AG20443 (cell line): ENCODE results near the gene WARS2.

Source experiments
- DNase-seq: peaks from one replicate; pipeline ENCODE4 v3.0.0; 2012; ENCODE audit warnings: low spot score, mixed read lengths

Gene WARS2

DNA sequence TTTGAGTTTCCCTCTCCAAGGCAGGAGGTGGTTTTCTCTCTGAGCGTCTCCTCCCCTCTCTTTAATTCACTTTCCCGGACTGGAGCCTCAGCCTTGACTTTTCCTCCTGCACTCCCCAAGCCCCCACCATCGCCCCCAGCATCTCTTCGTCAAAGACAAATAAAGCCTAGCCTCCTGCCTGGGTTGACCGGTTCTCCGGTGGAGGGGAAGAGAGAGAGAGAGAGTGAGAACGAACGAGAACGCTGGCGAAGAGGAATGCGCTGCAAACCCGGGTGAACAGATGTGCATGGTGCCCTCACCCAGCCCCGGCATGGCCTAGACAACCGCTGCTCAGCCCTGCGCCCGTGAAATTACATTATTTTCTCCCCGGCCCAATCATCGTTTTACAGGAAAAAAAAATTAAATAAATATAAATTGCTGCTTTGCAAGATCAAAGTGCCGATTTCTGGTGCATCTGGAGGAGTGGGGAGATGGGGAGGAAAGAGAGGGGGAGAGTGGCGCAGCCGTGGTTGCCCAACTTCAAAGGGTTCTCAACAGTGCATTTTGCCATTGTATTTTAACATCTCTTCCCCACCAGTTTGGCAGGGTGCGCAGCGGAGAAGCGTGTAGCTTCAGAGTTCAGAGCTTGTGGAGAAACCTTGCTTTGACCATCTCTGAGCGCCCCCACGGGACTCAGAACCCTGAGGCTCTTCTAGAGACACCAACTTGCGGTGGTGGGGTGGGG, 140.9 kb downstream of the WARS2 start:
- DNase-seq: no peak

DNA sequence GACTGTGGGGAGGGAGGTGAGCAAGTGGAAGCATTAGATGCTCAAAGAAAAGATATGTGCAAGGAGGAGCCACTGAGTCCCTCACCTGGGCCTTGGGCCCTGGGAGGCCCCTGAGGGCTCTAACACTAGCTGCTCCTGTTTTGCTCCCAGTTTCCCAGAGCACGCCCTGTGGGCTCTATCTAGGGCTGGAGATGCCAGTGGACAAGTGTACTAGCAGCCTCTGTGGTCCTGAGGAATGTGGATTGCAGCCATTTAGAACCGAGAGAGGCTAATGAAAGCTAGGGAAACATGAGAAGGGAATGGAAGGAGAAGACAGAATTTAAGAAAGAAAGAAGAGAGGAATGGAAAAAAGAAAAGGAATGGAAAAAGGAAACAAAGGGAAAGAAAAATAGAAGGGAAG, 142.3 kb downstream of the WARS2 start:
- no peak for DNase-seq

DNA sequence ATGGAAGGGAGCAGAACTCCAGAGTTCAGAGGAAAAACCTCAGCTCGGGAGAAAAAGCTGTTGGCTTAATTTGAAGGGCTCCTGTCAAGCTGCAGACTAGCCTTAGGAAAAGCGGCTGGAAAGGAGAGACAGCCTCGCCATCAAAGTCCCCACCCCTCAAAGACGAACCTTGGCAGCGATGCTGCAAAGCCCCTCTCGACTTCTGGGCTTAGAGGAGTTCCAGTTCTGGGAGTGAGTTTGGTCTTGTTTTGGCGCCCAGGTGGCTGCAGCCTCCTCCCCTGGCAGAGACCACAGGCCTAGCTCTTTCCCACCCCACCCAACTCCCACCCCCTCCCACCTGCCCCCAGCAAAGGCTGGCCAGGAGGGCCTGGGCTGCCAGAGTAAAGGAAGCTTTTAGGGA, 143.2 kb downstream of the WARS2 start:
- DNase-seq: no peak

DNA sequence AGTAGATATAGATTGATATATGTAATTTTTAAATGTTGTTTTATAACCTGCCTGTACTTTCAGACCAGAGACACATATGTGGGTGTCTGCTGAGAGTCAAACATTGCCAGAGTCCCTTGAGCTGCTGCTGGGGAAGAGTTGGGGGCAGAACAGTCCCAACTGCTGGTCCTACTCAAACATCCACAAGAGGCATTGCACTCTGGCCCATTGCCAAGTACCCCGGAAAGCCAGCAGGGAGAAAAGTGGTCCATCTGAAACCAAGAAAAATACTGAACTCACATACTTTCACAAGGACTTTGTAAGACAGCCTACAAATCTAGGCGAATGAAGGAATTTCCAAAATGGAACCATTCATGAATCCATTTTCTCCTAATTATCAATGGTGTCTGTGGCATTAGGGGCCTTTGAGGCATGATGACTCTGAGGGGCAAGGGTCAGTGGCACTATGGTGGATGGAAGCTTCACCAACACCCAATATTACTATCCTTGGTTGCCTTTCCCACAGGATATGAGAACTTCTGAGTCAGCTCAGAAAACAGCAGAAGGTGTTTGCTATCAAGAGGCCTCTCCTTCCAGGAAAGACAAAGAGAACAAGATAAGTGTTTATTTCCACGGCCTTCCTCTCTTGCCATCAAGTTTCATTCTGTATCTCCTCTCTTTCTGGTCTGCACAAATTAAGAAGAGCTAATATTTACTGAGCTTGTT, 145.0 kb downstream of the WARS2 start:
- DNase-seq: no peak

GRCh38 chr1:118993700-118994026, 146.8 kb downstream of the WARS2 start:
- DNase-seq: no peak

GRCh38 chr1:118992868-118993699, 147.4 kb downstream of the WARS2 start:
- no peak for DNase-seq

GRCh38 chr1:118992237-118992825, 148.1 kb downstream of the WARS2 start:
- no peak for DNase-seq

DNA sequence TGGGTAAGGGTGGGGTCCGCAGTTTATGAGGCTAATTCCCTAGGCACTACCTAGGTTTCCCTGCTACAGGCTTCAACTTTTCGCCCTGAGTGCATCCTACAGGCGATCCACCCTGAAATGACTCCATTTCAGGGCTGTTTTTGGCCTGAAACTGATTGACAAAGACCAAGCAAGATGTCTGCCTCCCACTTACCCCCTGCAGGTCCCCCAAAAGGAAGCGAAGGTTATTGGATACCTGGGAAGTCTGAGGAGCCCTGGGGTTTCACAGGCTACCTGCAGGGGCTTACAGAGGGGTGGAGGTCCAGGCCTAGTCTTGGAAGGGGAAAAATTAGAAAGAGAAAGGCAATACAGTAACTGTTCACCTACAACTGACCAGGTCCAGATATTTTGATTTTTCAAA, 149.0 kb downstream of the WARS2 start:
- DNase-seq: no peak

DNA sequence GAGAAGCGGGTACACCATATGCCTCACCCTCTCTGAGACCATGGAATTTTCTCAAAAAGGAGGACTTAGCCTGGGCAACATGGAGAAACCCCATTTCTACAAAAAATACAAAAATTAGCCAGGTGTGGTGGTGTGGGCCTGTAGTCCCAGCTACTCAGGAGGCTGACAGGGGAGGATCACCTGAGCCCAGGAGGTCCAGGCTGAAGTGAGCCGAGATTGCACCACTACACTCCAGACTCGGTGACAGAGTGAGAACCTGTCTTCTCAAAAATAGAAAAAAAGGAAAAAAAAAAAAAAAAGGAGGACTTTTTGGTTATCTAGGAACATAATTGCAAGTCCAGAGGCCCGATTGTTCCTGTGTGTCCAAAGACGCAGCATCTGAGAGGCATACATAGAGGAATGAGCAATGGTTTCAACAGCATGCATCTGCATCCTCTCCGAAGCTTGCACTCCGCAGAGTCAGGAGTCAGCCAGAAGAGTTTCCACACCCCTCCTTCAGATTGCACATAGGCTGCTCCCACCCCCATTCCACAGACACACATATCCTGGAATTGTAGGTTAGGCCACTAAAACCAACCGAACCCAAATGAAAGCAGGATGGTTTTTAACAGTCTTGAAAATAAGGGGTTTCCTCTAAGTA, 149.8 kb downstream of the WARS2 start:
- DNase-seq: no peak

DNA sequence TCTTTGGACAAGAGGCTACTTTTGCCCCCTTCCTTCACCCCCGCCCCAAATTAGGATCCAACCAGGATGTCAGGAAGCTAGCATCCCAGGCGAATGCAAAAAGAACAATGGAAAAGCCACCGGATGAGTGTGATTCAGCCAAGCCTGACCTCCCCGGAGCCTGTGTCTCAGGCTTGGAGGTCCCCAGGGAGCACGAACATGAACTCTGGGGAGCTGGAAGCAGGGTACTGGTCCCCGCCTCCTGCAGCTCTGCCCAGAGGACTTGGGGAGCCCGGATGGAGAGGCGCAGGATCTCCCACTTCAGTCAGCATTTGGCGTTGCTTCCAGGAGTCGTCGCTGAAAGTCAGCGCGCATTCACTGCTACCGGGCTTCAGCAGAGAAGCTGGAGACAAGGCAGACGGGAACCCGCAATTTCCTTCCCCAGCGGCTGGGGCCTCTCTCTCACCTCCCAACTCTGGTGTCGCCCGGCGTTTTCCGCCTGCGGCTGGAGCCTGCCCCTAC, 150.5 kb downstream of the WARS2 start:
- DNase-seq: no peak

DNA sequence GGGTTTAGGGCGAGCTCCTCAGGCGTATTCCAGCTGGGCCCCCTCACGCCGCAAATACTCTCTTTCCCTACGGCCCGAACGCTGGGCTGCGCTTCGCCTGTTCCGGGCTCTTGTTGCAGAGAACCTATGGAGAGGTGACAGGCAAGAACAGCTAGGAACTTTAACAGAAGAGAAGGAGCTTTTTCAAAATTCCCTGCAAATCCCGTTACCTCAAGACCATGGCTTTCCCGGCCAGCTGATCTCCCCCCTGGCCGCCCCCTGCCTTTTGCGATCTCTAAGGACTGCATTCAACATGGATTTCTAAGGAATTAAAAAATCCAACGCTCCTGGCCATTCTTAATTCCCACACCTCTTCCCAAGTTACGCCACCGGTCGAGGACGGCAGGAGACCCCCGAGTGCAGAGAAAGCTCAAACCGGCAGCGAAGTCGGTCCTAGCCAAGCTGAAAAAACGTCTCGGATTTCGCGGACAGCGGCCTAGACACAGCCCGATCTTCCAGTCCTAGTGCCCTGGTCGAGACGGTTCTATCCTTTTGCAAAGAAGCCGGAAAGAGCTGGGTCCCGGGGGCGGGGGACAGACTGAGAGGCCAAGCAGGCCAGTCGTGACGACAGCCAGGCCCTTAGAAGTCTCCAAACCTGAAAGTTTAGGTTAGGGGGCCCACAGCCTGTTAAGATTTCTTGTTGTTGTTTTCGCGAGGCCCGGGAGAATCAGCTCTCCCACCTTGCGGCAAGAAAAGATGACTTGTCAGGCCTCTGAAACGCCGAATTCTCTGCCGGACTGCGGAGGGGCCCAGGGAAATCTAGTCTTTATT, 151.2 kb downstream of the WARS2 start:
- DNase-seq: peak; percentile 57

GRCh38 chr1:118988186-118989005, 152.1 kb downstream of the WARS2 start, which contains the start of gene TBX15:
Gene TBX15, minus strand, starts transcription at chr1:118988343. Its CDS starts 548 bp downstream, at chr1:118987795.
- DNase-seq: peak; percentile 76

DNA sequence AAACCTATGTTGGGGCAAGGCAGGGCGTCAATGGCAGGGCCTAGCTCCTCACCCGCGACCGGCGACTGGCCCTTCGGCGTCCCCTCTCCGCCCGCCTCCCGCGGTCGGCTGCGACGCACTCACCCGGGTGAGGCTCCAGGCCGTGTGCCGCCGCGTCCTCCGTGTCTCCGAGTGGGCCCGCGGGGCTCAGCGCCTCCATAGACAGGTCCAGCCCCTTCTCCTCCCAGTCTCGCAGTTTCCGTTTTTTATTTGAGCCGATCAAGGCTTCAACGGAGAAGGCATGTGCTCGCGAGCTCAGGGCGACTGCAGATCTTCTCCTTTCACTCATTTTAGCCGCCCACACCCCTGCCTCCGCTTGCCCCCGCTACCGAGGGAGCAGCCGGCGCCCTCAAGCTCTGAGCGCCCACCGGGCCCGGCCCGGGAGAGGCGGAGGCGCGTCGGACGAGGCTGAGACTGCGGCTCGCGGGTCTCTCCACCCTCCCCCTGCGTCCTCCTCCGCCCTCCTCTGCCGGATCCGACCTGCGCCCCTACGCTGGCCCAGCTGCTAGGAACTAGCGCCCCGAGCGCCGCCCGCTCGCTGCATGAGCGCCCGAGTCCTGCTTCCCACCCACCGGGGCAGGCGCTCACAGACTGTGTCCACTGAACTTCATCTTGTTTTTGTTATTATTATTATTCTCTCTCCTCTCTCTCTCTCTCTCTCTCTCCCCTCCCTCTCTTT, 152.8 kb downstream of the WARS2 start:
- peak; percentile 61 for DNase-seq

DNA sequence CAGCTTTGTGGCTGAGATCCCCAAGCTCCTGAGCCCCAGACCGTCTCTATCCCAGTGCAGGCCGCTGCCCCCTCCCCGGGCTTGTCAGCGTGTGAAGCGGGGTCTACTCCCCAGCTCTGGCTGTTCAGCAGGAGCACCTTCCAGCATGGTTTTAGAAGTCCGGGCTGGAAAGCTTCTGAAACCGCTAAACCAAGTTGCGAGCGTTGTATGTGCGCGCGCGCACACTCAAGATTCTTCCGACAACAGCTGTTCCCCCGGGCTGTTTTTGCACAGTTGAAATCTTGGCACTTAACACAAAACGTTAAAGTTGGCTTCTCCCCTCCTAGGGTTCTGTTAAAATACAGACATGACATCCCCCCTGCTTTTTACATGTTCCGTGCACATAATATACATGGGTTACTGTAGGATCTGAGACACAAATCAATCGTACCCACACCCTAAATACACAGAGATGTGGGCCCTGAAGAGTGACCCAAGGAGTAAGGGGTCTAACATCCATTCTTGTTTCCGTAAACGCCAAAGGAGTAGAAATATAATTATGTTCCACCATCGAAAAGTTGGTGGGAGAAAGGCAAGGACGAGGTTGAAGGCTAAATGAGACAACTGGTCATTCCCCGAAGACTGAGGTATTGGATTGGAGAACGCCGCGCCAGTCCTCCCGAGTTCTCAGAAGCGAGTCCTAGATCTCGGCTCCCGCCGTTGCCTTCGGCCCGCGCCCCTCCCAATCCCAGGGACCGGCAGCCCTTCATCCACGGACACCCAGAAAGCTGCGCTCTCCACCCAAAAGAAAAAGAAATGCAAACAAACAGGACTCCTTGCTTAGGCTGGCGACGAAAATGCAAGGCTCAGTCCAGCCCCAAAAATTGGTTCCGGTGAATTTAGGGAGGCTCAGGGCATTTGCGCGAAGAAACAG, 153.6 kb downstream of the WARS2 start:
- no peak for DNase-seq

DNA sequence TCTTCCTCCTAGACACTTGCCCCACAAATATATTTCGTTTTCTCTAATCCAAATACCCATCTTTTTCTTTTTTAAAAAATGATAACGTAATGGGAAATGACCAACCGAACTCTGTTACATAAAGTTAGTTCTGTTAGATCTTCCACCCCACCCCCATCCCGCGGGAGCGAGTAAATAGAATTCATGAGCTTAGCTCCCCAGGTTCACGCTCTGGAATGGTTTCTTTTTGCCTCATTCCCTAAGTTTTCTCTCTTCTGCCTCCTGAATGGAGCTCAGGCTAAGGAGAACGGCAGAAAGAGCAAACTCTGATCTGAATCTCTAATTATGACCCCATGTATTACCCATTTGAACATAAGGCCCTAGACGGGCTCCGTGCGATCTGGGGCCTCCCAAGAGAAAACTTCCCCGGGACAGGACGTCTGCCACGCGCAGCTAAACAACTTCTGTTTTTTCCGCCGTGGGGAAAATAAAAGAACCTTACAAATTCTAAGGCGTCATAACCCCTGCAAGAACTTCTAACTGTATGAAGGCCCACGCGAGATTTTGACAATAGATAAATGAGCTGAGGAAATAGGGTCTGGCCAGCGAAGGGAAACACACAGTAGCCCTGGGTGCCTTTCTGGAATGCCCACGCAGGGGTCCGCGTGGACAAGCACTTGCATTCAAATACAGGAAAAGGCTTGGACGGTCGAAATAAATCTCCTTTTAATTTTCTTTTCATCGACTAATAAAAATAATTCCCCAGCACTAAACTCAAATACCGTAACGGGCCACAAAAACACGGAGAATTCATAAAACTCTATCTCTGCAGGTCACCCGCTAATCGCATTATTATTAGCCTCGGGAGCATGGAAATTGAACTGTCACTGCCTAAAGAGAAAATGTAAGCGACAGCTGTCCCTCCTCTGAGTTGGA, 154.6 kb downstream of the WARS2 start:
- DNase-seq: no peak

DNA sequence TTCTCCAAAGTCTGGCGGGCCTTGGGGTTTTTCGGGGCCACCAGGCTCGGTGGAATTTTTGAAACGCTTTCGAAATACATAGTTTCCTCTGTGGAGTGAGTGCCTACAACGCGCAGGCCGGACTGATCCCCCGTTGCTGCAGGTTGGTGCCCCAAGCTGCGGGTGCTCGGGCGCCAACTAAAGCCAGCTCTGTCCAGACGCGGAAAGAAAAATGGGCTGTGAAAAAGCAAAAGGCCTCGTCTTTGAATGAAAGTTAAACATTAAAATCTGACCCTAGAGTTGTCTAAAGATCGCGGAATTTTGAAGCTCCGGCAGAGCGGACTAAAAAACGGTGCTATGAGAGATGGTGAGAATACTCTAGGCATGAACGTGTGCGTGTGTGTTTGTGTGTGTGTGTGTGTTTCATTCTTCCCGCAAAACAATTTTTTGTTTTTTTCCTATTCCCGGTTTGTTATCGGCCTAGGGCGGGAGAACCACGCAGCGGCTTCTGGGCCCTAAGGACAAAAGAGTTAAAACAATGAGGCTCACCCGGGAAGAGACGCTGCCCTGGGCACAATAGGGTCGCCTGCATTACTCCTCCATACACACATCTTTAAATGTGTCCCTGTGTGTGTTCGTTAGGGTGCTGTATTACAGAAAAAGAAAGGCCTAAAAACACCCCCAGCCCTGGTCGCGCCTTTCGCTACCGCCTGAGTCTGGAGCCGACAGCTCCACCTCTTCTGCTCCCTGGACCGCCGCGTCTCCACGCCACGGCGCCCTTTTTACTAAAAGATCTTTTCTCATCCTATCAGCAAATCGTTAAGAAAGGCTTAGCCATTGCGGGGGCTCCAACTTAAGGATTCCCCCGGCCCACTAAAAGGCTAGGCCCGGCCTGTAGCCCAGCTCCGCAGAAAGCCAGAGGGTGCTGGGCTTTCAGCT, 155.5 kb downstream of the WARS2 start:
- DNase-seq: no peak
